ENCODE data around the gene BPIFA2.
"Not testable (repeated sequence)": the region's sequence is repeated elsewhere in the genome, so short reads cannot be mapped to it uniquely, and the experiment has no call there.

Gene BPIFA2

GRCh38 chr20:33178726-33179125 lies 10.8 kb downstream of the BPIFA2 start:
- no peak overlapping the region for H3K4me3 ChIP-seq (ENCODE audit: low read length)
- no peak overlapping the region for H3K27ac ChIP-seq (ENCODE audit: low read depth, low read length)
- no peaks in the 10 kb centered on the region for H3K36me3 ChIP-seq (ENCODE audit: insufficient read depth, low read length)
- 72% methylated on average over 6 of the region's 6 CpGs for WGBS
- H3K4me1 ChIP-seq (ENCODE audit: insufficient read depth, low read length): 0 out of 2 replicates have a peak, but pooled peaks cover 4% of the 10 kb centered on the region
- H3K27me3 ChIP-seq (ENCODE audit: insufficient read depth, low read length): no peaks in the 10 kb centered on the region
- H3K9me3 ChIP-seq (ENCODE audit: insufficient read depth, low read depth, low read length): peaks cover 6% of the 10 kb centered on the region; the same call in 1 of the 2 replicates
- H3K9ac ChIP-seq (ENCODE audit: low read depth, low read length): no peak overlapping the region

- 0 out of 2 replicates have a peak, but pooled peaks cover 4% of the 10 kb centered on the region for H3K4me1 ChIP-seq (ENCODE audit: insufficient read depth, low read length)
- peaks cover 6% of the 10 kb centered on the region; the same call in 1 of the 2 replicates for H3K9me3 ChIP-seq (ENCODE audit: insufficient read depth, low read depth, low read length)
- H3K9ac ChIP-seq (ENCODE audit: low read depth, low read length): no peak overlapping the region
- no peaks in the 10 kb centered on the region for H3K36me3 ChIP-seq (ENCODE audit: insufficient read depth, low read length)
- 91% methylated on average over 5 of the region's 5 CpGs for WGBS
- H3K27me3 ChIP-seq (ENCODE audit: insufficient read depth, low read length): no peaks in the 10 kb centered on the region
- H3K27ac ChIP-seq (ENCODE audit: low read depth, low read length): no peak overlapping the region
- H3K4me3 ChIP-seq (ENCODE audit: low read length): no peak overlapping the region
Observed at GRCh38 chr20:33180169-33180568, 12.2 kb downstream of the BPIFA2 start.

- WGBS: 83% methylated on average over 1 of the region's 1 CpG
- Histone ChIP-seq H3K4me3 (ENCODE audit: low read length) (no peak overlapping the region), H3K36me3 (ENCODE audit: insufficient read depth, low read length) (no peaks in the 10 kb centered on the region), H3K4me1 (ENCODE audit: insufficient read depth, low read length) (0 out of 2 replicates have a peak, but pooled peaks cover 4% of the 10 kb centered on the region), H3K27ac (ENCODE audit: low read depth, low read length) (no peak overlapping the region), H3K9ac (ENCODE audit: low read depth, low read length) (no peak overlapping the region), H3K27me3 (ENCODE audit: insufficient read depth, low read length) (no peaks in the 10 kb centered on the region), H3K9me3 (ENCODE audit: insufficient read depth, low read depth, low read length) (peaks cover 6% of the 10 kb centered on the region; the same call in 1 of the 2 replicates)
Observed at GRCh38 chr20:33181482-33182093, 13.6 kb downstream of the BPIFA2 start.

GRCh38 chr20:33183312-33183711 lies 15.4 kb downstream of the BPIFA2 start:
- Histone ChIP-seq H3K36me3 (ENCODE audit: insufficient read depth, low read length) (no peaks in the 10 kb centered on the region), H3K9ac (ENCODE audit: low read depth, low read length) (no peak overlapping the region), H3K4me3 (ENCODE audit: low read length) (no peak overlapping the region), H3K27me3 (ENCODE audit: insufficient read depth, low read length) (no peaks in the 10 kb centered on the region), H3K27ac (ENCODE audit: low read depth, low read length) (no peak overlapping the region), H3K4me1 (ENCODE audit: insufficient read depth, low read length) (0 out of 2 replicates have a peak, but pooled peaks cover 3% of the 10 kb centered on the region), H3K9me3 (ENCODE audit: insufficient read depth, low read depth, low read length) (peaks cover 6% of the 10 kb centered on the region; the same call in 1 of the 2 replicates)
- 83% methylated on average over 2 of the region's 2 CpGs for WGBS

- not testable (repeated sequence) for H3K4me3 ChIP-seq (ENCODE audit: low read length); H3K9ac ChIP-seq (ENCODE audit: low read depth, low read length); H3K4me1 ChIP-seq (ENCODE audit: insufficient read depth, low read length); H3K9me3 ChIP-seq (ENCODE audit: insufficient read depth, low read depth, low read length); H3K27me3 ChIP-seq (ENCODE audit: insufficient read depth, low read length); H3K27ac ChIP-seq (ENCODE audit: low read depth, low read length); H3K36me3 ChIP-seq (ENCODE audit: insufficient read depth, low read length)
- WGBS: 92% methylated on average over 25 of the region's 40 CpGs
Observed at GRCh38 chr20:33185031-33185590, 17.2 kb downstream of the BPIFA2 start.

GRCh38 chr20:33187491-33187890 lies 19.5 kb downstream of the BPIFA2 start:
- peaks cover 6% of the 10 kb centered on the region; the same call in 1 of the 2 replicates for H3K9me3 ChIP-seq (ENCODE audit: insufficient read depth, low read depth, low read length)
- H3K9ac ChIP-seq (ENCODE audit: low read depth, low read length): no peak overlapping the region
- no peaks in the 10 kb centered on the region for H3K36me3 ChIP-seq (ENCODE audit: insufficient read depth, low read length)
- no peak overlapping the region for H3K27ac ChIP-seq (ENCODE audit: low read depth, low read length)
- H3K27me3 ChIP-seq (ENCODE audit: insufficient read depth, low read length): no peaks in the 10 kb centered on the region
- WGBS: 95% methylated on average over 3 of the region's 4 CpGs
- H3K4me1 ChIP-seq (ENCODE audit: insufficient read depth, low read length): no peaks in the 10 kb centered on the region
- H3K4me3 ChIP-seq (ENCODE audit: low read length): no peak overlapping the region

- Histone ChIP-seq H3K36me3 (ENCODE audit: insufficient read depth, low read length) (no peaks in the 10 kb centered on the region), H3K4me3 (ENCODE audit: low read length) (no peak overlapping the region), H3K9me3 (ENCODE audit: insufficient read depth, low read depth, low read length) (peaks cover 2% of the 10 kb centered on the region; the same call in 1 of the 2 replicates), H3K27ac (ENCODE audit: low read depth, low read length) (no peak overlapping the region), H3K4me1 (ENCODE audit: insufficient read depth, low read length) (no peaks in the 10 kb centered on the region), H3K27me3 (ENCODE audit: insufficient read depth, low read length) (no peaks in the 10 kb centered on the region), H3K9ac (ENCODE audit: low read depth, low read length) (no peak overlapping the region)
- 87% methylated on average over 9 of the region's 9 CpGs for WGBS
Observed at GRCh38 chr20:33188421-33188820, 20.5 kb downstream of the BPIFA2 start.

- H3K9me3 ChIP-seq (ENCODE audit: insufficient read depth, low read depth, low read length): no peaks in the 10 kb centered on the region
- no peak overlapping the region for H3K27ac ChIP-seq (ENCODE audit: low read depth, low read length)
- no peaks in the 10 kb centered on the region for H3K27me3 ChIP-seq (ENCODE audit: insufficient read depth, low read length)
- WGBS: 80% methylated on average over 3 of the region's 3 CpGs
- no peaks in the 10 kb centered on the region for H3K4me1 ChIP-seq (ENCODE audit: insufficient read depth, low read length)
- no peak overlapping the region for H3K4me3 ChIP-seq (ENCODE audit: low read length)
- H3K9ac ChIP-seq (ENCODE audit: low read depth, low read length): no peak overlapping the region
- H3K36me3 ChIP-seq (ENCODE audit: insufficient read depth, low read length): no peaks in the 10 kb centered on the region
Observed at GRCh38 chr20:33191484-33191883, 23.5 kb downstream of the BPIFA2 start.

- no peaks in the 10 kb centered on the region for H3K27me3 ChIP-seq (ENCODE audit: insufficient read depth, low read length)
- no peak overlapping the region for H3K4me3 ChIP-seq (ENCODE audit: low read length)
- no peak overlapping the region for H3K9ac ChIP-seq (ENCODE audit: low read depth, low read length)
- no peaks in the 10 kb centered on the region for H3K4me1 ChIP-seq (ENCODE audit: insufficient read depth, low read length)
- WGBS: 100% methylated on average over 1 of the region's 1 CpG
- H3K27ac ChIP-seq (ENCODE audit: low read depth, low read length): no peak overlapping the region
- no peaks in the 10 kb centered on the region for H3K36me3 ChIP-seq (ENCODE audit: insufficient read depth, low read length)
- no peaks in the 10 kb centered on the region for H3K9me3 ChIP-seq (ENCODE audit: insufficient read depth, low read depth, low read length)
Observed at GRCh38 chr20:33191955-33192354, 24.0 kb downstream of the BPIFA2 start.

GRCh38 chr20:33192912-33193501 lies 25.0 kb downstream of the BPIFA2 start:
- Histone ChIP-seq H3K27me3 (ENCODE audit: insufficient read depth, low read length) (no peaks in the 10 kb centered on the region), H3K9ac (ENCODE audit: low read depth, low read length) (no peak overlapping the region), H3K36me3 (ENCODE audit: insufficient read depth, low read length) (no peaks in the 10 kb centered on the region), H3K9me3 (ENCODE audit: insufficient read depth, low read depth, low read length) (no peaks in the 10 kb centered on the region), H3K4me1 (ENCODE audit: insufficient read depth, low read length) (no peaks in the 10 kb centered on the region), H3K27ac (ENCODE audit: low read depth, low read length) (no peak overlapping the region), H3K4me3 (ENCODE audit: low read length) (no peak overlapping the region)
- WGBS: 72% methylated on average over 8 of the region's 8 CpGs

- Histone ChIP-seq H3K4me3 (ENCODE audit: low read length) (no peak overlapping the region), H3K27me3 (ENCODE audit: insufficient read depth, low read length) (no peaks in the 10 kb centered on the region; the same call in 1 of the 2 replicates), H3K9me3 (ENCODE audit: insufficient read depth, low read depth, low read length) (no peaks in the 10 kb centered on the region), H3K9ac (ENCODE audit: low read depth, low read length) (no peak overlapping the region), H3K4me1 (ENCODE audit: insufficient read depth, low read length) (no peaks in the 10 kb centered on the region), H3K27ac (ENCODE audit: low read depth, low read length) (no peak overlapping the region), H3K36me3 (ENCODE audit: insufficient read depth, low read length) (no peaks in the 10 kb centered on the region)
- WGBS: 89% methylated on average over 3 of the region's 3 CpGs
Observed at GRCh38 chr20:33199026-33199425, 31.1 kb downstream of the BPIFA2 start.
